Measurements from ENCODE around the gene ZNF227.
"Not testable (repeated sequence)": the region's sequence is repeated elsewhere in the genome, so short reads cannot be mapped to it uniquely, and the experiment has no call there.

The ZNF227 gene

GRCh38 chr19:44212250-44212865 is at the start of gene ZNF227:
Gene ZNF227 (plus strand): TSS chr19:44212532. CDS start chr19:44217793, 5,261 bp downstream.
- DNase-seq, result peak; percentile 85

DNA sequence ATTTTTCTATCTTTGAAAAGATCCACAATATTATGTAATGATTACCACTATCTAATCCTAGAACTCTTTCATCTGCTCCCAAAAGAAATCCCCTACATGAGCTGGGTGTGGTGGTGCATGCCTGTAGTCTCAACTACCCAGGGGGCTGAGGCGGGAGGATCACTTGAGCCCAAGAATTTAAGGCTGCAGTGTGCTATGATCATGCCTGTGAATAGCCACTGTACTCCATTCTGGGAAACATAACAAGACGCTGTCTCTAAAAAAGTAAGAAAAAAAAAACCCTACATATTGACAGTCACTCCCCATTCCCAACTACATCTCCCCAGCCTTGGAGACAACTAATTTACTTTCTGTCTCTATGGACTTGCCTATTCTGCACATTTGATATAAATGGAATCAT is 48.5 kb upstream of the ZNF227 start:
- no peak for DNase-seq

DNA sequence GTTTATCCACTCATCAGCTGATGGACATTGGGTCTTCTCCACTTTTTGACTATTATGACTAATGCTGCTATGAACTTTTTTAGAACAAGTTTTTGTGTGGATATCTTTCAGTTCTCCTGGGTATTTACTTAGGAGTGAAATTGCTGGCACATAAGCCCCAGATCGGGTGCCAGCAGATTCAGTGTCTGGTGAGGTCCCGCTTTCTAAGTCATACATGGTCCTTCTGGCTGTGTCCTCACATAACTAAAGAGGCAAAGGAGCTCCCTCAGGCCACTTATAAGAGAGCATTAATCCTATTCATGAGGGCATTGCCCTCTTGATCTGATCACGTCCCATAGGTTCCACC is 48.0 kb upstream of the ZNF227 start:
- DNase-seq, result no peak

DNA sequence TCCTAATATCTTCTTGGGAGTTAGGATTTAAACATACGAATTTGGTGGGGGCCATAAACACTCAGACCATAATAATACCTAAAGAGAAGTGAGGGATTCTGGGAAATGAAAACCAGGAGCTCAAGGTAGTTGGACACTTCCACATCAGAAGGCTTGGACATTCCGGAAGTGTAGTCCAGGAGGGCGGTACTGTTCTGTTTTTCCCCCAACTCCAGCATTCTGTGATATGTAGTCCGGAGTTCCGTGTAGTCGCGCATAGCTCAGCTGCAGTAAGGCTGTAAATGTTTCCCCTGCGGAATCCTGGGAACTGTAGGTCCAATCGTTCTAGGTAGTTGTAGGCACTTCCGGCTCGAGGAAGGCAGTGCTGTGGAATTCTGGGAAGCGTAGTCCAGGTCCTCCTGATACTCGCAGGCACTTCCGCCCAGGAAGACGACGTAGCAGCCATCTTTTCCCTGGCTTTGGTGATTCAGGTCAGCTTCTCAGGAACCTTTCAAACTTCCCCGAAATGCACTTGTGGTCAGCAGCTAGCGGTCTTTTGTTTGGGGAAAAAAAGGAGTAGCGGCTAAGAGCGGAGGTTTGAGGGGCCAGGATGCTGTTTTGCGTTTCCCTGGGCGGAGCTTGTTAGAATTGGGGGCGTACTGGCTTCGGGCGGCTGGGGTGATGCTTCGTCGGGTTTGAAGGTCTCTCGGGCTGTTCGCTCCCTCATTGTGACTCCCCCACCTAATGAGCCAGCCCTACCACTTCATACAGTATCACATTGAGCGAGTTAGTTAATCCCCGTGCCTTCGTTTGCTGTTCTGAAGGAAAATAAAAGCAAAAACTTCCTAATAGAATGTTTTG is 47.4 kb upstream of the ZNF227 start, which contains the start of gene ZNF226:
ZNF226 (plus strand) TSS at position 428 of the 840 bp plus-strand sequence. CDS start 4,981 bp downstream, outside the sequence.
- DNase-seq, result peak; percentile 84

DNA sequence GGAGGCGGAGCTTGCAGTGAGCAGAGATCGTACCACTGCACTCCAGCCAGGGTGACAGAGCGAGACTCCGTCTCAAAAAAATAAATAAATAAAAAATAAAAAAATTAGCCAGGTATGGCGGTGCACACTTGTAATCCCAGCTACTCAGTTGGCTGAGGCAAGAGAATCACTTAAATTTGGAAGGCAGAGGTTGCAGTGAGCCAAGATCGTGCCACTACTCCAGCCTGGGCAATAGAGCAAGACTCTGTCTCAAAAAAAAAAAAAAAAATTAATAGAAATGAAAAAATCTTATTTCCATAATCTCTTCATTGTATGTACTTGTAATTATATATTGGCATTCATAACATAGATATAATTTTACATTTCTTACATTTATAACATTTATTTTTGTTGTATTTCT is 41.7 kb upstream of the ZNF227 start:
- DNase-seq, result not testable (repeated sequence)

DNA sequence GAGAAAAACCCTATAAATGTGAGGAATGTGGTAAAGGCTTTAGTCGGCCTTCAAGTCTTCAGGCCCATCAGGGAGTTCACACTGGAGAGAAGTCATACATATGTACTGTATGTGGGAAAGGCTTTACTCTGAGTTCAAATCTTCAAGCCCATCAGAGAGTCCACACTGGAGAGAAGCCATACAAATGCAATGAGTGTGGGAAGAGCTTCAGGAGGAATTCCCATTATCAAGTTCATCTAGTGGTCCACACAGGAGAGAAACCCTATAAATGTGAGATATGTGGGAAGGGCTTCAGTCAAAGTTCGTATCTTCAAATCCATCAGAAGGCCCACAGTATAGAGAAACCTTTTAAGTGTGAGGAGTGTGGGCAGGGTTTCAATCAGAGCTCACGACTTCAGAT is 35.7 kb upstream of the ZNF227 start:
- DNase-seq, result no peak

- no peak for DNase-seq
These were observed 31.4 kb upstream of the ZNF227 start for GRCh38 chr19:44180968-44181367.

DNA sequence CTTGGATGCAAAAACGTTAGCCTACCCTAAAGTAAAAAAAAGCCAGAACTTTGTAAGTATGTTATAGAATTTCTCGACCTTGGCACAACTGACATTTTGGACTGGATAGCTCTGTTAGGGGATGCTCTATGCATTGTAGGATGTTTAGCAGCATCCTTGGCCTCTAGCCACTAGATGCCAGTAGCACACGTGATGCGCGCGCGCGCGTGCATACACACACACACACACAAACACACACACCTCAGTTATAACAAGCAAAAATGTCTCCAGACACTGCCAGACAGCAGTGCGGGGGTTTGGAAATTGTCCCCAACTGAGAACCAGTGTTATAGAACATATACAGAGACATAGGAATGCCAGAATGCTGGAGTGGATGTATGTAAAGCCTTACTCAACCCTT is 30.2 kb upstream of the ZNF227 start:
- DNase-seq, result no peak

GRCh38 chr19:44190020-44190419 is 22.3 kb upstream of the ZNF227 start:
- DNase-seq, result no peak

- DNase-seq, result no peak
These were observed 20.2 kb upstream of the ZNF227 start for GRCh38 chr19:44192127-44192526.

DNA sequence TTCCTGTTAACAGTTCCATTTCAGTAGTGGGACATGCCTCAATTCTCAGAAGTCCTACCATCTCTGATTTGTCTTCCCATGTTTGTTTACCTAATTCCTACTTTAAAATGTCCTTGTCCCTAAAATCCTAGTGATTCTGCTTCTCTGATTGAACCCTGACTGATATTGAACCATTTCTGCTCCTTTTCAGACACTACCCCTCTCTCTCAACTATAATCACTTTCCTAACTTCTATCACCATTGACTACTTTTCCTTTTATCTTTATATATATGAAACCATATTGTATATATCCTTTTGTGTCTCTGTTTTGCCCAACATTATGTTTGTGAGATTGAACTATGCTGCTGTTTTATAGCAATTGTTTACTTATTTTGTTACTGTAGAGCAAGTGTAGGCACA is 15.6 kb upstream of the ZNF227 start:
- DNase-seq, result no peak

GRCh38 chr19:44202470-44202869 is 9.9 kb upstream of the ZNF227 start:
- no peak for DNase-seq

GRCh38 chr19:44202974-44203373 is 9.4 kb upstream of the ZNF227 start:
- DNase-seq, result no peak

GRCh38 chr19:44203877-44204276 is 8.5 kb upstream of the ZNF227 start:
- not testable (repeated sequence) for DNase-seq

GRCh38 chr19:44204772-44205171 is 7.6 kb upstream of the ZNF227 start:
- DNase-seq, result no peak

DNA sequence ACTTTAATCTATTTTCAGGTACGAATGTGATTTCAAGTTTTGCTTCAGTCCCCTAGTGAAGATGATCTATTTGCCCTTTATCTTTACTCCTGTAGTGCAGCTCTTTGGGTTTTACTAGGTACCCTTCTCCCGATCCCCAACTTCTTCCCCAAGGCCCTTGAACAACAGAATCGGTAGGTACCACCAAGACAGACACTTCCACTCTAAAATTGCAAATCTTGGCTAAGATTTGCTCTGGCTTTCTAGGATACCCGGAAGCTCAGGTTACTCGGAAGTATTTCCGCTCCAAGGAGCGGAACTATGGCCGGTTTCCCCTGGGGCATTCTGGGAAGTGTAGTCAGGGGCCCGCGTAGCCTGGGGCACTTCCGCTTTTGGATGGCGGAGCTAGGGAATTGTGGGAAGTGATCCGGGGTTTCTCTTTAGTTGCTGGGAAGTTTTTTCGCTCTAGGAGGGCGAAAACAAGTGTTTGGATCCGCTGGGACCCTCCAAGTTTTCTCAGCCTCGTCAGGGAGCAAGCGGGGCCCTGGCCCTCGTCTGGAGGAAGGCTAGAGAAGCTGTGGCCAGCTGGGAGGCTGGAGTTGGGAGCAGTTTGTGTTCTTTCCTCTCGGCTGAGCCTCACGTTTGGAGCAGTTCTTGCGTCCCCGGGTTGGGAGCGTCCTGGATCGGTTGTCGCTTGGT is 5.1 kb upstream of the ZNF227 start:
- DNase-seq, result peak; percentile 86

DNA sequence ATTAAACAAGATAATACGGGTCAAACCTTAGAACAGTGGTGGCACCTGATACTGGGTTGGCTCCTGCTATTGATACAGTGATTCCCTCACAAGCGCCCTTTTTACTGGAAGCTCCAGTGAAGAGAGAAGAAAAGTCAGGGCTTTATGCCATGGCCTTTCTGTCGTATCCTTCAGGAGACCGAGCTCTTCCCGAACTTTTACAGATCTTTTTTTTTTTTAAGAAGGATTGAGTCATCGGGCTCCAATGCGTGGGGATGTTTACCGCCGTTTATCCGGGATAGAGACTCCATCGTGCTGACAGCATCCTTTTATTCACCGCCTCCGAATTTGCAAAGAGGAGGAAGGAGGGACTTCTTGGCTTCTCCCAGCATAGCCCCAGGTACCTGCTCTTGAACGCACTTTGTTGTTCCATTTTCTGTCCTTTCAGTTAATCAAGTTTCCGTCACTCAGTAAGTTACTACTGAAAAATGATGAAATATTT is 574 bp downstream of the ZNF227 start:
- peak; percentile 7 for DNase-seq

- not testable (repeated sequence) for DNase-seq
These were observed 7.6 kb downstream of the ZNF227 start for GRCh38 chr19:44219926-44220325.

GRCh38 chr19:44220761-44221160 is 8.4 kb downstream of the ZNF227 start:
- DNase-seq, result not testable (repeated sequence)

DNA sequence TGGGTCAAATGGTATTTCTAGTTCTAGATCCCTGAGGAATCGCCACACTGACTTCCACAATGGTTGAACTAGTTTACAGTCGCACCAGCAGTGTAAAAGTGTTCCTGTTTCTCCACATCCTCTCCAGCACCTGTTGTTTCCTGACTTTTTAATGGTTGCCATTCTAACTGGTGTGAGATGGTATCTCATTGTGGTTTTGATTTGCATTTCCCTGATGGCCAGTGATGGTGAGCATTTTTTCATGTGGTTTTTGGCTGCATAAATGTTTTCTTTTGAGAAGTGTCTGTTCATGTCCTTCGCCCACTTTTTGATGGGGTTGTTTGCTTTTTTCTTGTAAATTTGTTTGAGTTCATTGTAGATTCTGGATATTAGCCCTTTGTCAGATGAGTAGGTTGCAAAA is 9.0 kb downstream of the ZNF227 start:
- DNase-seq, result not testable (repeated sequence)

DNA sequence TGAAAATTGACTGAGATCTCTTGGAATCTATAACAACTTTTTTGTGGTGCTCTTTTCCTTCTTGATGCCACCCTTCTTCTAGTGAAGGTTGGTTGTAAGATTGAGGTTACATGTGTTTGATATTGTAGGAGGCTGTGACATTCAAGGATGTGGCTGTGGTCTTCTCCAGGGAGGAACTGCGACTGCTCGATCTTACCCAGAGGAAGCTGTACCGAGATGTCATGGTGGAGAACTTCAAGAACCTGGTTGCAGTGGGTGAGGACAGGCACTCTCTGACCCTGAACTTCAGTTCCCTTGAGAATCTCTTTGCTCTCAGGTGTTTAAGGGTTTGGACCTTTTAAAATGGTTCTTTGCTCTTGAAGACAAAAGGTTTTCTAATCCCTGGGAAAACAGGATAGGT is 16.0 kb downstream of the ZNF227 start:
- no peak for DNase-seq

DNA sequence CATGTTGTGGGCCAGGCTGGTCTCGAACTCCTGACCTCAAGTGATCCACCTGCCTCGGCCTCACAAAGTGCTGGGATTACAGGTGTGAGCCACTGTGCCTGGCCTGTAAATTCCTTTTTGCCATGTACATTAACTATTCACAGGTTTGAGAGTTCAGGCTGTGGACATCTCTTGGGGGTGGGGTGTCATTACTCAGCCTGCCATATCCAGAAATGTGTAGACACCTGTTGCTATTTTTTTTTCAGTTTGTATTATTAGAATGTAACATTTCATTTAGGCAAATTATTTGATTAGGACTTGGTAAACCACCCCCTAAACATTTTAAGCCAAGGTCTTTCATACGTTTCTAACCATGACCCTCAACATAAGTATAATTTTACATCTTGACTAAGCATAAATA is 20.5 kb downstream of the ZNF227 start:
- DNase-seq, result no peak

DNA sequence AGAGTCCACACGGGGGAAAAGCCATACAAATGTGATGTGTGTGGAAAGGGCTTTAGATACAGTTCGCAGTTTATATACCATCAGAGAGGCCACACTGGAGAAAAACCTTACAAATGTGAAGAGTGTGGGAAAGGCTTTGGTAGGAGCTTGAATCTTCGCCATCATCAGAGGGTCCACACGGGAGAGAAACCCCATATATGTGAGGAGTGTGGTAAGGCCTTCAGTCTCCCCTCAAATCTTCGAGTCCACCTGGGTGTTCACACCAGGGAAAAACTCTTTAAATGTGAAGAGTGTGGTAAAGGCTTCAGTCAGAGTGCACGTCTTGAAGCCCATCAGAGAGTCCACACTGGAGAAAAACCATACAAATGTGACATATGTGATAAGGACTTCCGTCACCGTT is 24.1 kb downstream of the ZNF227 start:
- no peak for DNase-seq

- DNase-seq, result not testable (repeated sequence)
These were observed 40.0 kb downstream of the ZNF227 start for GRCh38 chr19:44252332-44252731.
